ENCODE results near the gene SCUBE1. TPM values are rescaled to one million over a fixed set of nuclear protein-coding genes. Genes with fewer than 3 reads are reported as not detected.

SCUBE1 gene
- total and polyA plus RNA-seq, 2 of the 8 experiments (the other 6 are each of a cell fraction or from before 2014, with no cell fraction given): 2.3 to 4.9 TPM

DNA sequence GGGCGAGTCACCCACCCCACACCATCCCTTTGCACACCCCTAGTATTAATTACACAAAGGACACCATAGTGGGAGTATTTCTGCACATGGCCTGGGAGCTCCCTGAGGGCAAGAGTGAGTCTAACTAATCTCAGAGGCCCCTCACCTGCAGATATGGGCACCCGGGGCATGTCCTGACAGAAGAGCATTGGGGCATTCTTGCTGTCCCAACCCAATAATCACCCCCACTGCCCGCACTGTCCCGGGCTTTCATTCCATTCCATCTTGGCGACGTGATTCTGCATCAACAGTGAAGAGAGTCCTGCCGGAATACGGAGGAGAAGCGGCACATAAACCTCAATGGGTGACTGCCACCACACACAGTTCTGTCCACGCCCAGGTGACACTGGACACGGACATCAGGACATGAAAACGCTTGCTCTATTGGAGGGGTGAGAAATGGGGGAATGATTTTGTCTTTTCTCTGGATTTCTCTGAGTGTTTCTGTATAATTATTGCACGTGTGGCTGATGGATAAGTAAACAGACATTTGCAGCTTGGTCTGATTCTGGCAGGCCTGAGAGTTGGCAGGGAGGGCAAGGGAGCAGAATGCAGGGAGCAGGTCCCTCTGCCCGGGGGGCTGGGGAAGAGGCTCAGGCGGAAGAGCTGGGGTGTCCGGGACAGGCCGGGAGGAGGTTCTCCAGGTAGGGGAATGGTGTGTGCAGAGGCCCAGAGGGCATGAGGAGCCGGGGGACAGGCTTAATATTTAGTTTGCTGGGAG is 38.2 kb downstream of the SCUBE1 start:
- no peak overlapping the region for H3K27ac ChIP-seq (ENCODE audit: low read depth, low read length)
- H3K56ac ChIP-seq (replicated peaks; ENCODE audit: insufficient read length, low read depth, low read length): no peak overlapping the region
- H2AK5ac ChIP-seq (ENCODE audit: low read depth, low read length): no peak overlapping the region
- DNase-seq (ENCODE audit: low read depth in 1 of 2, low spot score in 2 of 2) (no peak), FAIRE-seq (no peak)
- no peak overlapping the region for H4K91ac ChIP-seq (replicated peaks; ENCODE audit: insufficient read length, low read length)
- H2BK20ac ChIP-seq (ENCODE audit: low read length): no peak overlapping the region
- no peak overlapping the region for H3K9ac ChIP-seq (replicated peaks in 1 of 4; ENCODE audit: extremely low read depth in 1 of 4, low read depth in 3 of 4, low read length in 3 of 4)
- H3K14ac ChIP-seq (ENCODE audit: insufficient read length): no peak overlapping the region
- no peak overlapping the region for H3K4me3 ChIP-seq (ENCODE audit: extremely low read depth in 1 of 4, insufficient read depth in 2 of 4, low read depth in 3 of 4, low read length in 4 of 4)
- ChIA-PET POLR2A (ENCODE audit: partially characterized antibody) (no interaction called here), CTCF (ENCODE audit: partially characterized antibody) (interaction anchor here (1.1 to 1.3 kb wide), 5 partner anchors 8 to 81 kb away, joined by 3 to 5 read pairs (median 3); no protein-coding TSS in a partner anchor)
- no peaks in the 10 kb centered on the region for H3K27me3 ChIP-seq (replicated peaks in 1 of 4; ENCODE audit: control insufficient read depth in 3 of 4, extremely low read depth in 1 of 4, insufficient read depth in 3 of 4, low read length in 3 of 4)
- no peak overlapping the region for H3K18ac ChIP-seq (ENCODE audit: extremely low read depth, low read length)
- H4K20me1 ChIP-seq (replicated peaks in 1 of 2; ENCODE audit: control insufficient read depth in 1 of 2, insufficient read depth in 2 of 2, low read length in 2 of 2): no peaks in the 10 kb centered on the region
- H2BK5ac ChIP-seq (ENCODE audit: low read depth, low read length): no peak overlapping the region
- no peak overlapping the region for H2BK15ac ChIP-seq (ENCODE audit: low read length)
- H2BK120ac ChIP-seq (replicated peaks; ENCODE audit: low read depth, low read length): no peak overlapping the region
- H3K4me1 ChIP-seq (replicated peaks in 1 of 4; ENCODE audit: control insufficient read depth in 3 of 4, insufficient read depth in 4 of 4, low read length in 3 of 4): no peaks in the 10 kb centered on the region; a peak in 1 of 7 replicates
- H4K8ac ChIP-seq (ENCODE audit: extremely low read depth, insufficient read depth, low read length): no peak overlapping the region
- no peaks in the 10 kb centered on the region for H3K23me2 ChIP-seq (ENCODE audit: low read depth, low read length)
- no peak overlapping the region for H2BK12ac ChIP-seq (ENCODE audit: low read depth, low read length)
- H3K36me3 ChIP-seq (ENCODE audit: control insufficient read depth in 2 of 4, insufficient read depth in 4 of 4, low read length in 3 of 4): no peaks in the 10 kb centered on the region; a peak in 1 of 8 replicates
- no peak overlapping the region for H3K4me2 ChIP-seq (ENCODE audit: insufficient read depth in 1 of 2, low read depth in 2 of 2, low read length in 2 of 2)
- 87% methylated on average over 17 of the region's 18 CpGs; no CpG with 5 or more reads in 1 of the 2 experiments for WGBS, 2 experiments (ENCODE audit: extremely low coverage in 1 of 2, insufficient coverage in 1 of 2, insufficient read length in 1 of 2, insufficient replicate concordance in 2 of 2, low coverage in 1 of 2, low lambda C conversion rate in 2 of 2, missing lambda C conversion rate in 1 of 2)
- no peak overlapping the region for H4K5ac ChIP-seq (ENCODE audit: insufficient read length, low read depth, low read length)
- no peak overlapping the region for H3K23ac ChIP-seq (ENCODE audit: insufficient read length)
- H3K4ac ChIP-seq (replicated peaks; ENCODE audit: insufficient read length, low read depth, low read length): no peak overlapping the region
- no peaks in the 10 kb centered on the region for H3K79me1 ChIP-seq (ENCODE audit: low read depth, low read length)
- no peaks in the 10 kb centered on the region for H3K9me3 ChIP-seq (ENCODE audit: insufficient read depth in 2 of 2, low read depth in 1 of 2, low read length in 1 of 2)
- no peak overlapping the region for H2AFZ ChIP-seq (ENCODE audit: low read length)
- no peaks in the 10 kb centered on the region for H3K79me2 ChIP-seq (ENCODE audit: control insufficient read depth in 1 of 2, insufficient read depth in 2 of 2, low read length in 2 of 2)
- TF ChIP-seq TEAD4 (IDR thresholded peaks at IDR 0.05; ENCODE audit: low read depth, low read length) (no peak), SP1 (IDR thresholded peaks at IDR 0.05; ENCODE audit: low read depth, low read length) (no peak), RNF2 (IDR thresholded peaks at IDR 0.05; ENCODE audit: borderline replicate concordance, low read depth, low read length, missing control alignments, poor library complexity, severe bottlenecking) (no peak), SUZ12 (IDR thresholded peaks at IDR 0.05; ENCODE audit: low read length) (no peak), SIN3A (conservative IDR thresholded peaks at IDR 0.05 in 1 of 2, IDR thresholded peaks at IDR 0.05 in 1 of 2; ENCODE audit: low read depth in 1 of 2, low read length in 2 of 2) (no peak), KDM5A (IDR thresholded peaks at IDR 0.05; ENCODE audit: low read length) (no peak), SP4 (IDR thresholded peaks at IDR 0.05; ENCODE audit: low read length) (no peak), SP2 (IDR thresholded peaks at IDR 0.05; ENCODE audit: low read length) (no peak), CREB1 (IDR thresholded peaks at IDR 0.05) (no peak), NANOG (IDR thresholded peaks at IDR 0.05; ENCODE audit: insufficient read depth, low read depth, low read length, poor library complexity, severe bottlenecking) (no peak), EGR1 (IDR thresholded peaks at IDR 0.05; ENCODE audit: borderline replicate concordance, low read depth, low read length) (no peak), ASH2L (IDR thresholded peaks at IDR 0.05; ENCODE audit: low read length) (no peak)
- TF ChIP-seq, protein P1, sequence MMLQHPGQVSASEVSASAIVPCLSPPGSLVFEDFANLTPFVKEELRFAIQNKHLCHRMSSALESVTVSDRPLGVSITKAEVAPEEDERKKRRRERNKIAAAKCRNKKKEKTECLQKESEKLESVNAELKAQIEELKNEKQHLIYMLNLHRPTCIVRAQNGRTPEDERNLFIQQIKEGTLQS (IDR thresholded peaks at IDR 0.05; ENCODE audit: insufficient read depth, low read depth, low read length): no peak
